ENCODE data around the gene BBLN.

Gene BBLN

DNA sequence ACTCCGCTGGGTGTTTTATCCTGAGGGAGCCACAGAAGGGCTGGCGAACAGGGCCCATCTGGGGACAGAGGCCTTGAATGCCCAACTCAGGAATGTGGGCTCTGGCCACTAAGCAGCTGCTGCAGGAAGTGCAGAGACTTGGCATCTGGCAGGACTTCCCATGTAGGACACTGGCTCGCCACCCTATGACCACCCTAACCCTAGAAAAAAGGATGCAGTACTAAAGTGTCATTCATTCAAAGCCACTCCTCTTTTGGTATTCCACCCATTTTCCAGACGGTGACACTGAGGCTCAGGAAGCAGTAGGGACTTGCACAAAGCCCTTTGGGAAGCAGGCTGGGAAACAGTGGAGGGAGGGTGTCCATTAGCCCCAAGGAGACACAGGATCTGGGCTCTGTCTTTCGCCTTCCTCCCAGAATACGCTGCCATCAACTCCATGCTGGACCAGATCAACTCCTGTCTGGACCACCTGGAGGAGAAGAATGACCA lies 3.0 kb downstream of the BBLN start:
- peaks cover 46% of the 10 kb centered on the region for H3K36me3 ChIP-seq (ENCODE audit: control insufficient read depth, low read length)
- TF ChIP-seq, protein P1, sequence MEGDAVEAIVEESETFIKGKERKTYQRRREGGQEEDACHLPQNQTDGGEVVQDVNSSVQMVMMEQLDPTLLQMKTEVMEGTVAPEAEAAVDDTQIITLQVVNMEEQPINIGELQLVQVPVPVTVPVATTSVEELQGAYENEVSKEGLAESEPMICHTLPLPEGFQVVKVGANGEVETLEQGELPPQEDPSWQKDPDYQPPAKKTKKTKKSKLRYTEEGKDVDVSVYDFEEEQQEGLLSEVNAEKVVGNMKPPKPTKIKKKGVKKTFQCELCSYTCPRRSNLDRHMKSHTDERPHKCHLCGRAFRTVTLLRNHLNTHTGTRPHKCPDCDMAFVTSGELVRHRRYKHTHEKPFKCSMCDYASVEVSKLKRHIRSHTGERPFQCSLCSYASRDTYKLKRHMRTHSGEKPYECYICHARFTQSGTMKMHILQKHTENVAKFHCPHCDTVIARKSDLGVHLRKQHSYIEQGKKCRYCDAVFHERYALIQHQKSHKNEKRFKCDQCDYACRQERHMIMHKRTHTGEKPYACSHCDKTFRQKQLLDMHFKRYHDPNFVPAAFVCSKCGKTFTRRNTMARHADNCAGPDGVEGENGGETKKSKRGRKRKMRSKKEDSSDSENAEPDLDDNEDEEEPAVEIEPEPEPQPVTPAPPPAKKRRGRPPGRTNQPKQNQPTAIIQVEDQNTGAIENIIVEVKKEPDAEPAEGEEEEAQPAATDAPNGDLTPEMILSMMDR (IDR thresholded peaks at IDR 0.05; ENCODE audit: low read depth, low read length, poor library complexity, severe bottlenecking): no peak
- TF ChIP-seq EZH2phosphoT487 (IDR thresholded peaks at IDR 0.05; ENCODE audit: borderline replicate concordance, low read length): no peak

DNA sequence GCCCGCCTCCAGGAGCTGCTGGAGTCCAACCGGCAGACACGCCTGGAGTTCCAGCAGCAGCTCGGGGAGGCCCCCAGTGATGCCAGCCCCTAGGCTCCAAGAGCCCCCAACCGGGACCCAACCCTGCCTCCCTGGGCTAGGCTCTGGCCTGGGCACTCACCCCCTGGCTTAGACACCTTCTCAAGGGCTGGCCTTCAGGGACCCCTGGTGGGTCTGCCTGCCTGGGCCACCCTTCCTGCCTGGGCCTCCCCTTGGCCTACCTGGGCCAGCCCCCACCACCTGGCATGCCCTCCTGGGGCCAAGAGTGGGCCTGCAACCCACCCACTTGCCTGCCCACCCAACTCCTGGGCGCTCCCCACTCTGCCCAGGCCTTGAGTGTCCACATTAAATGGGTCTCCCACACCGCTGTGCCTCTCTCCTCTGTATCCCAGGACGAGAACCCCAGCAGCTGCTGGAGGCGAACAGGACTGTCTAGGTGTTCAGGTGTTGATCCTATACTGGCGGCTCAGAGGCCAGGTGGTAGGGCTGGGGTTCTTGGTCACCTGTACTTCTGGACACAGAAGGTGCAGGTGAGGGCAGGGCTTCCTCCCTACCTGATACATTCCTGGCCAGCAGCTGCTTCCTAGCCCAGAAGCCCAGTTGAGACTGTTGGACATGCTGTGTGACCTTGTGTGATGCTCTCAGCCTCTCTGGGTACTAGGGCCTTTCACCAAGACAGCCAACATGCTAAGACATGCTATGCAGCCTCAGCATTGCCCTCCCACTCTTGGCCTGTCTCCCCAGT lies 3.6 kb downstream of the BBLN start:
- Histone ChIP-seq H3F3A (ENCODE audit: control insufficient read depth, insufficient read depth) (peaks cover 3% of the 10 kb centered on the region; the same call in 1 of the 2 replicates), H3K4me2 (ENCODE audit: low read length) (no peak overlapping the region), H3K9me2 (replicated peaks; ENCODE audit: control insufficient read depth, low read length) (no peaks in the 10 kb centered on the region), H3K27ac (ENCODE audit: low read depth, low read length) (no peak overlapping the region), H3K4me3 (ENCODE audit: low read length) (no peak overlapping the region), H4K20me1 (ENCODE audit: control insufficient read depth, insufficient read depth, low read depth, low read length) (no peaks in the 10 kb centered on the region), H3K4me1 (ENCODE audit: control insufficient read depth, low read length) (peaks cover 14% of the 10 kb centered on the region), H3K27me3 (ENCODE audit: control insufficient read depth, low read length) (no peaks in the 10 kb centered on the region), H3K9me3 (ENCODE audit: control insufficient read depth, insufficient read depth, low read length) (no peaks in the 10 kb centered on the region), H3K79me2 (ENCODE audit: control insufficient read depth, low read length) (peaks cover 11% of the 10 kb centered on the region), H3K36me3 (ENCODE audit: control insufficient read depth, low read length) (peaks cover 49% of the 10 kb centered on the region)
- TF ChIP-seq EZH2phosphoT487 (IDR thresholded peaks at IDR 0.05; ENCODE audit: borderline replicate concordance, low read length): no peak
- TF ChIP-seq, protein P1 (IDR thresholded peaks at IDR 0.05; ENCODE audit: low read depth, low read length, poor library complexity, severe bottlenecking): no peak

More for the DNA sequence above, 3.0 kb downstream of the BBLN start:
- H3K9me2 ChIP-seq (replicated peaks; ENCODE audit: control insufficient read depth, low read length): no peaks in the 10 kb centered on the region
- H3K27me3 ChIP-seq (ENCODE audit: control insufficient read depth, low read length): no peaks in the 10 kb centered on the region
- H3K4me3 ChIP-seq (ENCODE audit: low read length): no peak overlapping the region
- H3F3A ChIP-seq (ENCODE audit: control insufficient read depth, insufficient read depth): peaks cover 3% of the 10 kb centered on the region; the same call in 1 of the 2 replicates
- peaks cover 14% of the 10 kb centered on the region for H3K4me1 ChIP-seq (ENCODE audit: control insufficient read depth, low read length)
- no peaks in the 10 kb centered on the region for H4K20me1 ChIP-seq (ENCODE audit: control insufficient read depth, insufficient read depth, low read depth, low read length)
- H3K79me2 ChIP-seq (ENCODE audit: control insufficient read depth, low read length): peaks cover 11% of the 10 kb centered on the region
- H3K27ac ChIP-seq (ENCODE audit: low read depth, low read length): no peak overlapping the region
- no peaks in the 10 kb centered on the region for H3K9me3 ChIP-seq (ENCODE audit: control insufficient read depth, insufficient read depth, low read length)
- H3K4me2 ChIP-seq (ENCODE audit: low read length): no peak overlapping the region

GRCh38 chr9:128164307-128164885 lies 4.3 kb downstream of the BBLN start:
- no peaks in the 10 kb centered on the region for H3K27me3 ChIP-seq (ENCODE audit: control insufficient read depth, low read length)
- peaks cover 11% of the 10 kb centered on the region for H3K79me2 ChIP-seq (ENCODE audit: control insufficient read depth, low read length)
- H3K27ac ChIP-seq (ENCODE audit: low read depth, low read length): no peak overlapping the region
- H3K36me3 ChIP-seq (ENCODE audit: control insufficient read depth, low read length): peaks cover 54% of the 10 kb centered on the region
- no peaks in the 10 kb centered on the region for H3K9me2 ChIP-seq (replicated peaks; ENCODE audit: control insufficient read depth, low read length)
- H3K4me3 ChIP-seq (ENCODE audit: low read length): no peak overlapping the region
- no peaks in the 10 kb centered on the region for H3K9me3 ChIP-seq (ENCODE audit: control insufficient read depth, insufficient read depth, low read length)
- H3F3A ChIP-seq (ENCODE audit: control insufficient read depth, insufficient read depth): peaks cover 3% of the 10 kb centered on the region; the same call in 1 of the 2 replicates
- TF ChIP-seq EZH2phosphoT487 (IDR thresholded peaks at IDR 0.05; ENCODE audit: borderline replicate concordance, low read length): no peak
- TF ChIP-seq, protein P1 (IDR thresholded peaks at IDR 0.05; ENCODE audit: low read depth, low read length, poor library complexity, severe bottlenecking): no peak
- no peaks in the 10 kb centered on the region for H4K20me1 ChIP-seq (ENCODE audit: control insufficient read depth, insufficient read depth, low read depth, low read length)
- H3K4me1 ChIP-seq (ENCODE audit: control insufficient read depth, low read length): peaks cover 10% of the 10 kb centered on the region
- no peak overlapping the region for H3K4me2 ChIP-seq (ENCODE audit: low read length)

All from DOHH2 (cell line).